Choroid plexus epithelial cell (primary cell): ENCODE data around the gene BUB1.

Experiments
- DNase-seq: peaks from one replicate; pipeline ENCODE4 v3.0.0-alpha.2; 2010; ENCODE audit warnings: low read depth
- H3K4me3 ChIP-seq: 2 replicates; pipeline ENCODE4 v1.5.1; 2011; ENCODE audit warnings: low read depth, mild to moderate bottlenecking, control low read depth, low read length, moderate library complexity
- TF ChIP-seq, protein P1 (sequence below): conservative IDR thresholded peaks from 2 replicates; pipeline ENCODE4 v1.5.1; 2011; ENCODE audit warnings: low read depth, mild to moderate bottlenecking, control low read depth, inconsistent platforms, low read length, moderate library complexity

Gene BUB1

DNA sequence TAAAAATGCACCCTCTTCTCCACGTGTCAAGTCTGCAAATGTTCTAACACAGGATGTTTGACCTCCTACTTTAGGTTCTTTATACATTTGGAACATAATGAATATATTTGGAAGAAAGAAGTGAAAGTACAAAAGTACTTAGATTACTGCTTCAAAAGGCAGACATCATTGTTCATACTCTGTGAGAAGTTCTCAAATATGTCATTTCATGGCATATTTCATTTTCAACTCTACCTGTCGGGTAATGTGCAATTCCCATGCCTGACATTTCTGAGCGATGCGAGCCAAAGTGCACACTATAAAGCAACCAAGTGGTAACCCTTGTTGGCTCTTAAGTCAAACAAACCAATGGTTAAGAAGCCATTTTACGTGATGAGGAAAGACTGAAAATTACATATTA, 7.0 kb downstream of the BUB1 start:
- TF ChIP-seq, protein P1, sequence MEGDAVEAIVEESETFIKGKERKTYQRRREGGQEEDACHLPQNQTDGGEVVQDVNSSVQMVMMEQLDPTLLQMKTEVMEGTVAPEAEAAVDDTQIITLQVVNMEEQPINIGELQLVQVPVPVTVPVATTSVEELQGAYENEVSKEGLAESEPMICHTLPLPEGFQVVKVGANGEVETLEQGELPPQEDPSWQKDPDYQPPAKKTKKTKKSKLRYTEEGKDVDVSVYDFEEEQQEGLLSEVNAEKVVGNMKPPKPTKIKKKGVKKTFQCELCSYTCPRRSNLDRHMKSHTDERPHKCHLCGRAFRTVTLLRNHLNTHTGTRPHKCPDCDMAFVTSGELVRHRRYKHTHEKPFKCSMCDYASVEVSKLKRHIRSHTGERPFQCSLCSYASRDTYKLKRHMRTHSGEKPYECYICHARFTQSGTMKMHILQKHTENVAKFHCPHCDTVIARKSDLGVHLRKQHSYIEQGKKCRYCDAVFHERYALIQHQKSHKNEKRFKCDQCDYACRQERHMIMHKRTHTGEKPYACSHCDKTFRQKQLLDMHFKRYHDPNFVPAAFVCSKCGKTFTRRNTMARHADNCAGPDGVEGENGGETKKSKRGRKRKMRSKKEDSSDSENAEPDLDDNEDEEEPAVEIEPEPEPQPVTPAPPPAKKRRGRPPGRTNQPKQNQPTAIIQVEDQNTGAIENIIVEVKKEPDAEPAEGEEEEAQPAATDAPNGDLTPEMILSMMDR: no peak
- no peak overlapping the region for H3K4me3 ChIP-seq
- DNase-seq: no peak

DNA sequence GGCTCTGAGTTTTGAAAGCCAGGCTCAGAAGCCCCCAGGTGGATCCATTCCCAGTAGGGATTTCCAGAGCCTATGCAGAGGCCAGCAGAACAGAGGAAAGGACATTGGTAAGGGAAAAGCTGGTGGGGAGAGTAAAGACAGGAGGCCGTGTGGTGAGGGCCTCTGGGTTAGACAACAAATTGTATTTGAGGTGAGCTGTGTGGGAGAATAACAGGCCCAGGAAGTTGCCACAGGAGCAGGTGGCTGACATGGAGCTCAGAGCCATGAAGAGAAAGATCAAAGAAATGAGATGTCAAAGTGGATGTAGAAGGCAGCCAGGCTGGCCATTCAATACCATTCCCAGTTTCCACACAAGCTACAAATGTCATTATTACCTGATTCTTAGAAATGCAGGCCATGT, 8.8 kb downstream of the BUB1 start:
- no peak for DNase-seq
- H3K4me3 ChIP-seq: no peak overlapping the region
- TF ChIP-seq, protein P1: no peak

DNA sequence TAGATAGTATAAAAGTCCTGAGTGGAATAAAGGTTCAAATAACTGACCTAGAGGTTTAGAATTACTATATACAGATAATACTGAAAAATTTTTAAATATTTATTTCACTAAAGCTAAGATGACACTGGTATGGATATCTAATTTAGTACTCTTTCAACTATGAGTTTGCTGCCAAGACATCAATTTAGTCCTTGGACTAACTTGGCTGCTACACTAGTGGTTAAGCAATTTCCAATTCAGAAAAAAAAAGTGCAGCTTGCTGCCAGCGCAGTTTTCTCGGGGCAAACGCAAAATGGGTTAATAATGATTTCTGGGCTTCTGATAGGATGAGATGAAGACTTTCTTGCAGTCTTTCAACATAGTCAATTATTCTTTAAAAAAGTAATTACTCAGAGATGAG, 10.8 kb downstream of the BUB1 start:
- DNase-seq: no peak
- TF ChIP-seq, protein P1: no peak

DNA sequence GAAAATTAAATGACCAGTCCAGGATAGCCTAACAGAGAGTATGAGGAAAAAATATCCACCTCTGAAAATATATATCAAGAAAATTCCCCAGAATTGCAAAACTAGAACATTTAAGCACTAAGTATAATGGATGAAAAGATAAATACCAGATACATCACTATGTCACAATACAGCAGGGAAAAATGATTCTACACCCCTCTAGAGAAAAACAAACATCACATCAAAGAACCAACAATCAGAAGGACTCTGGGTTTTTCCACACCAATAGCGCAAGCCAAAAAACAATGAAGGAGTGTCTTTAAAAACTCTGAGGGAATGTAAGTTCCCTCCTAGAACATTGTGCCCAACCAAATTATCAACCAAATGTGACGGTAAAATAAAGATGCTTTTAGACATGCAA, 13.7 kb downstream of the BUB1 start:
- no peak overlapping the region for H3K4me3 ChIP-seq
- TF ChIP-seq, protein P1: no peak
- no peak for DNase-seq

More for the DNA sequence above, 10.8 kb downstream of the BUB1 start:
- no peak overlapping the region for H3K4me3 ChIP-seq

DNA sequence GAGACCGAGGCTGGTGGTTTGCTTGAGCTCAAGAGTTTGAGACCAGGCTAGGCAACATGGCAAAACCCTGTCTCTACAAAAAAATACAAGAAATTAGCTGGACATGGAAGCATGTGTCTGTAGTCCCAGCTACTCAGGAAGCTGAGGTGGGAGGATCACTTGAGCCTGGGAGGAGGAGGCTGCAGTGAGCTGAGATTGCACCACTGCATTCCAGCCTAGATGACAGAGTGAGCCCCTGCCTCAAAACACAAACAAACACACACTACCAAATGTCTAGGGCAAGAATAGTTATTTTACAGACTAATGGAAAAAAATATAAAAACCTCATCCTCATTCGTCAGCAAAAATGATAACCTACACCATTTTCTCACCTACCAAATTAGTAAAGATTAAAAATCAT, 15.3 kb downstream of the BUB1 start:
- TF ChIP-seq, protein P1: no peak
- no peak overlapping the region for H3K4me3 ChIP-seq
- peak; percentile 77 for DNase-seq

DNA sequence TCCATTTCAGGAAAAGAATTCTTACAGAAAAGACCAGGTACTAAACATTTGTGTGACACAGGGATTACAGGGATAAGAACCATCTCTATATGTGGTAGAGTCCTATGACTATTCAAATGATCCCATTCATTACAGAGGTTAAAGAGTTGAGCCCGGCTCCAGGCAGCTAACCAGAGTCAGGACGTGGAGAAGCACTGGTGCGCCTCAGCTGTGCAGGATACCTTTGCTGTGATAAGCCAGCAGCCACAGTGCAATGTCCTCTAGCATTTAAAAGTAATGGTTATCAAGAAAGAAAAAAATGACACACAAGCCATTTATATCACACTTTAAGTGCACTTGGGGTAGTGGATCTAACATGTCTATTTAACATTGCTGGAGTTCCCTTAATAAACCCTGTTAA, 17.3 kb downstream of the BUB1 start:
- TF ChIP-seq, protein P1: no peak
- no peak for DNase-seq
- H3K4me3 ChIP-seq: no peak overlapping the region

DNA sequence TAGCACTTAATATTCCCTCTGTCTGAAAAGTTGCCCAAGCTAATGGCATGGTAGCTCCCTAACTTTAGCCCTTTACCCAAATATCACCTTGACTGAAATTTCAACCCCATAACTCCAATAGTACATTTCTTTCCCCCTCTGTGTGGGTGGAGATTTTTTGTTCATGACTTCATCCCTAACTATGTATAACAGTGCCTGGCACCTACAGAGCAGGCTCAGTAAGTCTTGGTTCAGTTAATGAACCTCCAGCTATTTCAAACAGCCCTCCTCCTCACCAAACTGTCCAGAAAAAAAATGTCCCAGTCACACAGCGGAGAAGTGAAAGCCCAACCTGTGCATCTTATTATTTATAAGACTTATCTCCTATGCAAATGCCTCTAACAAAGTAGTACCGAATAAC, 18.6 kb downstream of the BUB1 start:
- H3K4me3 ChIP-seq: no peak overlapping the region
- TF ChIP-seq, protein P1: no peak
- peak; percentile 68 for DNase-seq
